ENCODE results near the gene LAMA2.

GRCh38 chr6:129419324-129419723 lies 536.4 kb downstream of the LAMA2 start:
- TF ChIP-seq CTCF (conservative IDR thresholded peaks at IDR 0.05; ENCODE audit: low read length) (no peak), EZH2phosphoT487 (IDR thresholded peaks at IDR 0.05; ENCODE audit: borderline replicate concordance) (no peak)
